ENCODE measurements around the gene CPNE6.
"Not testable (repeated sequence)": the region's sequence is repeated elsewhere in the genome, so short reads cannot be mapped to it uniquely, and the experiment has no call there.

Gene CPNE6

DNA sequence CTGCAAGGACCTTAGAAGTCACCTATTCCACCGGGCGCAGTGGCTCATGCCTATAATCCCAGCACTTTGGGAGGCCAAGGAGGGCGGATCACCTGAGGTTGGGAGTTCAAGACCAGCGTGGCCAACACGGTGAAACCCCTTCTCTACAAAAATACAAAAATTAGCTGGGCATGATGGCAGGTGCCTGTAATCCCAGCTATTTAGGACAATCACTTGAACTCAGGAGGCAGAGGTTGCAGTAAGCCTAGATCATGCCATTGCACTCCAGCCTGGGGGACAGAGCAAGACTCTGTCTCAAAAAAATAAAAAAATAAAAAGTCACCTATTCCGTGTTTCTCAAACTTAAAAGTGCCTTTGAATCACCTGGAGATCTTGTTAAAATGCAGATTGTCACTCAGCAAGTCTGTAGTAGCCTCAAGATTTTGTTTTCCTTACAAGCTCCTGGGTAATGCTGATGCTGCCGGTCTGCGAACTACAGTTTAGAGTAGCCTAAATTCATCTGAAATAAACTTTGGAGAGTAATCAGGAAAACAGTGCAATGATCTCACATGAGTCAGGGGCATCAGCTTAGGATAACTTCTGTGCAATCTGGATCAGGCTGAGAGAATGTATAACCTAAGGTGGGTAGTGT is 34.4 kb downstream of the CPNE6 start:
- DNase-seq (ENCODE audit: low read depth), result not testable (repeated sequence)

DNA sequence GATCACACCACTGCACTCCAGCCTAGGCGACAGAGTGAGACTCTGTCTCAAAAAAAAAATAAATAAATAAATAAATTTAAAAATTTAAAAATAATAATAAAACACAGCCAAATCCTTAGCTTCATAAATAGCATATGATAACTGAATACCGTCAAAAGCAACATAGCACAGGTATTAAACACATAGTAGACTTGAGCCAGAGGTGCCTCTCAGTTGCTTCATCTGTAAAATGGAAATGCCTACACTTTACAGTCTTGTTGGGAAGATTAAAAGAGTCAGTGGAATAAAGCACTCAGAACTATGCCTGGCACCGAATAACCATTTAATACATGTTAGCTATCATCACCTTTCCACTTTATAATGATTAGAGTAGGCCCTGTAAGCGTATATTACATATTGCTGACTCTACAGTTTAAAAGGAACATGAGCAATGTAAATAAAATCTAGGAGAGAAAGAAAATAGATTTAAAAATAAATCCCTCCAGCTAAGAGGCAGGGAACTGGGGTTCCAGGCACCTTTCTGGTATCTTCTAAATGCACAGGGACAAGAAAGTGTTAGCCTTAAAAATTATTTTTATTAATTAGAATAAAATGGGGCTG is 35.4 kb downstream of the CPNE6 start:
- DNase-seq (ENCODE audit: low read depth), result no peak

DNA sequence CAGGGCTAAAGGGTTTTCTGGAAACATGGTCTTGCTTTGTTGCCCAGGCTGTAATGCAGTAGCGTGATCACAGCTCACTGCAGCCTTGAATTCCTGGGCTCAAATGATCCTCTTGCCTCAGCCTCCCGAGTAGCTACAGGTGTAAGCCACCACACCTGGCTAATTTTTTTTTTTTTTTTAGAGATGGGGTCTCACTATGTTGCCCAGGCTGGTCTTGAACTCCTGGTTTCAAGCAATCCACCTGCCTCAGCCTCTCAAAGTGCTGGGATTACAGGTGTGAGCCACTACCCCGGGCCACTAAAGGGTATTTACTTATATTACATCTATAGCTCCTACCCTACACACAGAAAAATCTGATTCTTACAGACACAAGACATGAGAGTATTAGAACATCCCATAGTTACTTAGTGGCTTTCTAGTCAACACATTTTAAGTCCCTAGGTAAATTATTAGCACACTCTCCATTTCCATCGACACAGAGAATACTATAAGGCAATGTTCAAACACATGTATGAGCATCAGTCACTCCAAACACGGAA is 37.0 kb downstream of the CPNE6 start:
- no peak for DNase-seq (ENCODE audit: low read depth)

DNA sequence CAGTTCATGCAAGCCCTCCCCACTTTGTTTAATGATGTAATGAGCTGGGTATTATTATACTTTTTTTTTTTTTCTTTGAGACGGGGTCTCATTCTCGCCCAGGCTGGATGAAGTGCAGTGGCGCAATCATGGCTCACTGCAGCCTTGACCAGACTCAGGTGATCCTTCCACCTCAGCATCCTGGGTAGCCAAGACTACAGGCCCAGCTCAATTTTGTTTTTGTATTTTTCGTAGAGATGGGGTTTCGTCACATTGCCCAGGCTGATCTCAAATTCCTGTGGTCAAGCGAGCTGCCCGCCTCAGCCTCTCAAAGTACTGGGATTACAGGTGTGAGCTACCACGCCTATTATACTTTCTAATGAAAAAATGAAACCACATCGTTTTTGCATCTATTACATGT is 38.7 kb downstream of the CPNE6 start:
- DNase-seq (ENCODE audit: low read depth), result no peak

DNA sequence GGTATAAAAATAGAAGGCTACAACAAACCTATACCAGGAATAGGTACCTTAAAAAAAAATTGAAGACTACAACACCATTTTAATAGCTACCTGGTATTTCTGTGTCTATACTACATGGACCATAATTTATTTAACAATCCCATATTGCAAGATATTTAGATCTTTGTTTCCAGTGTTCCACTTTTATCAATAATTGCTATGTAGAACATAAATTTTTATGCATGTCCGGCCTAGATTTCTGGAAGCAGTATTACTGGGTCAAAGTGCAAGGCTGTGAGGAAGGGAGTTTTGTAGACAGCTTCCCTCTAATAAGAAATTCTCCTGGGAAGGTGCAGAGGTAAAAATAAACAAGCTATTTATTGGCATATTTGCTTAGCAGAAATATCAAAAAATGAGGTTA is 39.2 kb downstream of the CPNE6 start:
- DNase-seq (ENCODE audit: low read depth), result no peak

DNA sequence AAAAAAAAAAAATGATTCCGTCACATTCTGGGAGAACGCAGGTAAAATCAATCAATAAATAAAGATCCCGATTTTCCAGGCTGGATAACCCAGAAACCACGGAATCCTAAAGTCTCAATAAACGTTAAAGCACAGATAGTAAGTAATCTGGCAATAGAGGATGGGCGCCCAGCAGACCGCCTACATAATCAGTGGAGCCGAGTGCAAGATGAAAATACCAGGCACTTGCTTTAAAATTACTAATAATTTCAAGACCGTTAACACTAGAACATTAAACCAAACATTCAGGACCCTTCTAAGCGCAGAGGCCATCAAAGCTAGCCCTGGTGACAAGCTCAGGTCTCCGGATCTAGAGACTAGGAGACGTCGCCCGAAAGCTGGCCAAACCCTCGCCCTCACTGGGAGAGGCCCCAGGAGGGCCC is 42.0 kb downstream of the CPNE6 start:
- no peak for DNase-seq (ENCODE audit: low read depth)

DNA sequence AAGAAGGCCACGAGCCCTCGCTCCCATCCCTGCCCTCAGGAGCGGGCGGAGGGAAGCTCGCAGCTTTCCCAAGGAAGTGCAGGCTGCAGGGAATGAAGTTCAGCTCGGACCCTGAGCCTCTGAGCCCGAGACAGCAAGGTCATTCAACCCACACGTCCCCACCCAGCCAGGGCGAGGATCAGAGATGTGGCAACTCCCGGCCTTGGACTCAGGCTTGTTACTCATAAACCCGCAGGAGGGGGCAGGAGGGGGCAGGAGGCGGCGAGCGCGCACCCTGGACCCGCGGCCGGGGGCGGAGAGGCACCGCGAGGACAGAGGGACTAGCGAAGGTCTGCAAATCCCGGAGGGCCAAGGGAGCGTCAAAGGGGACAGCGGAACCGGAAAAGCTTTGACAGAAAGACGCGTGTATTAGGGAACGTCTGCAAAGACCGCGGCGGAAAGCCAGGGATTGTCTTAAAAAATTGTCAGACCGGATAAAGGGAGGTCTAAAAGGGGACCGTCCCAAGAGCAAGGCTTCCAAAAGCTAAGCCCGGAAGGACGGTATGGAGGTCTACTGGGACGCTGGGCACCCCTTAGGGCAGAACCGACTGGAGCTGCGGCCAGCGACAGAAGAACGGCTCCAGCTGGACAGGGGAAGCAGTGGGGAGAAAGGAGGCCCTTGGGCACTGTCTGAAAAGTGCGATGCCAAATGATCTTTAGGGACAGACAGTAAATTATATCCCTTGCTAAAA is 42.6 kb downstream of the CPNE6 start:
- DNase-seq (ENCODE audit: low read depth), result peak; percentile 73

DNA sequence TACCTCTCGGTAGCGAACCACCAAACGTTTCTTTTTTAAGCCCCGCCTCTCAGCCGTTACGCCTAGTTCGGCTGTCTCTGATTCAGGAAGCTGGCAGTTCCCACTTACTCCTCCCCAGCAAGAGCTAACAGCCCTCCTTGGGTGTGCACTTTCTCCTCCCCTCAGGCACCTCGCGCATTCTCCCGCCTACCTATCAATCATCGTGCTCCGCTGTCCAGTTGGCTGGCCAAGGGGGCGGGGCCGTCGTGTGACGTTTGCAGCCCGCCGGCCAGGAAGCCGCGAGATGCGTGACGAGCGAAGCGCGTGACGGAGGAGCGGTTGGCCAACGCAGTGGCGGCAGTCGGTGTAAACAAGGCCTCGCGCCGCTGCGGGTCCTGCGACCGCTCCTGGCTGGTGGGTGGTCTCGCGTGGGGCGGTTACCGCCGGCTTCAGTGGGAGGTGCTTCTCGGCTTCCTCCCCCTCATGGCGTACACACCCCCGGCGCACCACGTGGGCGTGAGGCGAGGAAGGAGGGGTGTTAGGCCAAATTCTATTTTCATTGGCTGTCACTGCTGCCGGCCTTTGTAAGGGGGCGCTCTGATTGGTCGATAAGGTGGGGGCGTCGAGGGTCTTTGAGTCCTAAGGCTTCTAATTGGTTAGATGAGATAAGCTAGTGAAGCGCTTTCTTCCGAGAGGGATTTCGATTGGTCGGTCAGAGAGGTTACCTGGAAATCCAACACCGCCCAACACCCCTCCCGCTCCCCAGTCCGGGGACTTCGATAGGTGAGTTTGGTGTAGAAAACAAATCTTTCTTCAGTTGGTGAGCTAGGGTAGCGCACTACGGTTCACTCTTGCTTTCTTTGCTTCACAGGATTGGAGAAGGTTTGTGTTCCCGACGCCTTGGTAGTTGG is 43.4 kb downstream of the CPNE6 start, which contains the start of the genes DCAF11 and NRL:
Gene DCAF11, plus strand, starts transcription at position 246 of the 890 bp plus-strand sequence. CDS start 818 bp downstream, outside the sequence.
Gene NRL, minus strand, starts transcription at position 418 of the 890 bp plus-strand sequence. CDS start 32,101 bp downstream, outside the sequence.
- DNase-seq (ENCODE audit: low read depth), result peak; percentile 100

DNA sequence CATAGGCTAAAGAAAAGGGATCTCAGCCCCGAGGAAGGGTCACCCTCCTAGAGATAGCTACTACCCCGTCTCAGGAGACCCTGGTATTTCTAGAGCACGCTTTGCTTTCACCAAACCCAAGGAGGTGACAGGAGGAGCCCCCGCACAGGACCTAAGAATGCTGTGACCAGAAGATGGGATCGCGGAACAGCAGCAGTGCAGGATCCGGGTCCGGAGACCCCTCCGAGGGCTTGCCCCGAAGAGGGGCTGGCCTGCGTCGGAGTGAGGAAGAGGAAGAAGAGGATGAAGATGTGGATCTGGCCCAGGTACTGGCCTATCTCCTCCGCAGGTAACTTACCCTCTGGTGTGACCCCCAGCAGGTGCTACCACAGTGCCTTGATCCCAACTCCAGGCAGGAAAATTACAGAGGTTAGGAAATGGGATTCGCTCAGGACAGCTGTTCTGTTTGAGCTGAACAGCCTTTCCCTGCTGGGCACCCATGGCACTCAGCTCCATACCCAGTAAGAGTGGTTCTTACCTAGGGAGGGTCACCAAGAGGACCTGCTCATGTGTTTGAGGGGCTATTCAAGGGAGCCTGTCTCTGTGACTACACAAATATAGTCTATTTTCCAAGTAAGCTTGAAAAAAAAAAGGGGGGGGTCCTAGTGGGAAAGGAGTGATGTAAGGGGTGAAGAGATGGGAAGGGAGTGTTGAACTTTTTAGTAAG is 44.2 kb downstream of the CPNE6 start:
- no peak for DNase-seq (ENCODE audit: low read depth)

DNA sequence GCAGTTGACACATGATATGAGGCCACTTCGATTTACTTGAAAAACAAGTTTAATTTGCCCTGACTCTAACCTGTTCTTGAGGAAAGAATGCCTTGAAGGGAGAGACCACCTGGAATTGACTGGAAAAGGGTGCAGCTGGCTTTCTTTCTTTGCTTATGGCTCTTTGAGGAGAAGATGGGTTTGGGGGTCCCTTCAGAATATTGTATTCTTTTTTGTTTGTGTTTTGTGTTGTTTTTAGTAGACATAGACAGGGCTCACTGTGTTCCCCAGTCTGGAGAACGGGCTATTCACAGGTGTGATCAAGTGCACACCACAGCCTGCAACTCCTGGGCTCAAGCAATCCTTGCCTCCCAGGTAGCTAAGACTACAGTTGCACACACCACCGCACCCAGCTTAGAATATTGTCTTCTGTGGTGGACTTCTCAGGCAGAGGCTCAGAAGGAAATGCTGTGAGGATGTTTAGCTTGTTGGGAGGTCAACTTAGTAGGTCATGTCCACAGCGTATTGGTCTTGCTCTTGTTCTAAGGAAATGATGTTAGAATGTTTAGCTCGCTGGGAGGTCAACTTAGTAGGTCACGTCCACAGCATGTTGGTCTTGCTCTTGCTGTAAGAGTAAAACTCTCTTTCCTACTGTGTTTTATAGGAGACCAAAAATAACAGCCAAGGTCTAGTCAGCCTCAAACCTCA is 44.9 kb downstream of the CPNE6 start:
- DNase-seq (ENCODE audit: low read depth), result no peak

DNA sequence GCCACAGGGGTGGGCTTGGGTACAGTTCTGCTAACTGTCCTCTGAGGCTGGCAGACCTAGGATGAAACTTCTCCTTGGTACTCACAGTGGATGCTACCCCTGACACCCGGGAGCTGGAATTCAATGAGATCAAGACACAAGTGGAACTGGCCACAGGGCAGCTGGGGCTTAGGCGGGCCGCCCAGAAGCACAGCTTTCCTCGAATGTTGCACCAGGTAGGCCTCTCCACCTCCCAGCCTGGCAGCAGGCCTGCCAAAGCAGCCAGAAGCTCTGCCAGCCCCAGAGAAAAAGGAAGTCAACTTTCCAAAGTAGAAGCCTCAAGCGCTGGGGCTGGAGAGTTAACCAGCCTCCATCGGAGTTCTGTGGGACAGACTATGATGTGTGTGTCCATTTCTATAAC is 45.8 kb downstream of the CPNE6 start:
- DNase-seq (ENCODE audit: low read depth), result no peak

DNA sequence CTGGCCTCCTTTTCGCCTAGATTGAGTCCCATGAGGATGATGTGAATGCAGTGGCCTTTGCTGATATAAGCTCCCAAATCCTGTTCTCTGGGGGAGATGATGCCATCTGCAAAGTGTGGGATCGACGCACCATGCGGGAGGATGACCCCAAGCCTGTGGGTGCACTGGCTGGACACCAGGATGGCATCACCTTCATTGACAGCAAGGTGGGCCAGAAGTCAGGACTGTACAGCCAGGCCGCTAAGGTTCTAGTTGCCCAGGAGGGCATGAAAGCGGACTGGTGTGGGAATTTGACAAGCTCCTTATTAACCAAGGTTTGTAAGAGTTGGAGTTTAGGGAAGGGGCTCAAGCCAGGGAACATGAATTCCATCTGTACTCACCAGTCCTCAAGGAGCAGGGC is 48.3 kb downstream of the CPNE6 start:
- no peak for DNase-seq (ENCODE audit: low read depth)

DNA sequence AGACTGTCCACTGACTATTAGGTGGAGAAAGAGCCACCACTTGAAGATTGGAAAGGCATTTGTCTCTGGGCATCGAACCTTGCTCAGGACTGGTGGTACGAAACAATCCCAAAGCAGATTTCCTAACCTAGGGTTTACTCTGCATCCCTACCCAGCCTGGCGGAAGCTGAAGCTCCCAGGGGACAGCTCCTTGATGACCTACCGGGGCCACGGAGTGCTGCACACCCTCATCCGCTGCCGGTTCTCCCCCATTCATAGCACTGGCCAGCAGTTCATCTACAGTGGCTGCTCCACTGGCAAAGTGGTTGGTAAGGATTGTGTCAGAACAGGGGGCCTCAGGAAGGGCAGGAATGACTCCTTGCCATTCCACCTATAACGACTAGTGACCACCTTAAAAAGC is 49.8 kb downstream of the CPNE6 start:
- no peak for DNase-seq (ENCODE audit: low read depth)

DNA sequence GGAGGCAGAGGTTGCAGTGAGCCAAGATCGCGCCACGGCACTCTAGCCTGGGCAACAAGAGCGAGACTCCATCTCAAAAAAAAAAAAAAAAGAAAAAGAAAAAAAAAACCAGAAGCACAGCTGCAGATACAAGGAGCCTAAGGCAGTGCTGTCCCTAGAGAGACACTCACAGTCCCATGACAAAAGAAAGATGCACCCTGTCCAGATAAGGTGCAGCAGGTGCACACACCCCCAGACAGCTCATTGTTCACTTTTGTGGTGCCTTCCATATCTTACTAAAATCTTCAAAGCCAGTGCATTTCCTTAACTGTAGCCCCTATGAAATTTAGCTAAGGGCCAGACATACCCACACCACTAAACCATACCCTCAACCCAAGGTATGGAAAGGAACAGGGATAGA is 51.1 kb downstream of the CPNE6 start:
- no peak for DNase-seq (ENCODE audit: low read depth)

DNA sequence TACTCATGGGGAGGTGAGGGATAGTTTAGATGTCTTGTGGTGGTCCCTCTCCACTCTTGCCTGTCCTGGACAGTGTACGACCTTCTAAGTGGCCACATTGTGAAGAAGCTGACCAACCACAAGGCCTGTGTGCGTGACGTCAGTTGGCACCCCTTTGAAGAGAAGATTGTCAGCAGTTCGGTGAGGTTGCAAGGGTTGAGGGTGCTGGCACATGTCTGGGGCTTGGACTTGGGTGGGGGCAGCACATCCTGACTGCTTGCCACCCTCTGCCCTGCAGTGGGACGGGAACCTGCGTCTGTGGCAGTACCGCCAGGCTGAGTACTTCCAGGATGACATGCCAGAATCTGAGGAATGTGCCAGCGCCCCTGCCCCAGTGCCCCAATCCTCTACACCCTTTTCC is 51.5 kb downstream of the CPNE6 start:
- DNase-seq (ENCODE audit: low read depth), result no peak

DNA sequence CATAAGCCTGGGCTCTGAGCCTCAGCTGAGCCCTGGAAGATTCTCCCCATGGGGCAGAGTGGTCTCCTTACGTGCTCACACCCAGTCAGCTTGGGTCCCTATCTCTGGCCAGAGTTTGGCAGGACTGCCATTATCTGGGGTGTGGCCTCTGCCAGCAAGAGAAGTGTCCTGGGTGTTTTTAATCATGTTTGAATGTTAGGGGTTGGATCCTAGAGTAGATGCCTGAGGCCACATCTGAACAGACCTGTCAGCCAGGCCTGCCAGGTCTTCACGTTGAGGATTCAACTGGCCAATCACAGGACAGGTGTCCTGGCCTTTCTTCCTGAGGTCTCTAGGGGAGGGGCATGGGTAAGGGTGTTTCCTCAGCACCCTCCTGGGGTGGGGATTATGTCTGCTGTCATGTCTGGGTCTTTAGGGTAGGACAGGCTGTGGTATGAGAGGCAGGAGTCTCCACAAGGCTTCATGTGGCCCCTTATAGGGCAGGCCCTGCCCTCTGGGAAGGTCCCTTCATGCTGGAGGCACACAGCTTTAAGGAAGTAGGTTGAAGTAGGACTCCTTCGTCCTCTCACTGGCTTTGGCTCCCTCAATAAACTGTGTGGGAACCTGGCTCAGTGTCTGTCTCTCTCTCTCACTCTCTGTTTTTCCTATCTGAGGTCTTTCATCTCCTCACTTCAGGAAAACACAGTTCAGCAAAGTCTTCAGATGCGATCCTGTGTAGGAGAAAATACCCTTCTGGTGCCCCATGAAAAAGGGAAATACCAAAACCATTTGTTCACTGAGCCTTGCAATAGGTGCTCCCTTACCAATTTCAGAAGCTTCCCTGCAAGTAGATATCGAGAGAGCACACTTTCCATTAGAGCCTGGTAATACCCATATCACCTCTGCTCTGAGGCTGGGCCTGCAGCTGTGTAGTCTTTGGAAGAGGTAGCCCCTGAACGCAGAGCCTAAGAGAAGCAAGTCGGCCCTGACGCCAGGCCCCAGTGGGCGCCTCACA is 52.4 kb downstream of the CPNE6 start:
- no peak for DNase-seq (ENCODE audit: low read depth)

DNA sequence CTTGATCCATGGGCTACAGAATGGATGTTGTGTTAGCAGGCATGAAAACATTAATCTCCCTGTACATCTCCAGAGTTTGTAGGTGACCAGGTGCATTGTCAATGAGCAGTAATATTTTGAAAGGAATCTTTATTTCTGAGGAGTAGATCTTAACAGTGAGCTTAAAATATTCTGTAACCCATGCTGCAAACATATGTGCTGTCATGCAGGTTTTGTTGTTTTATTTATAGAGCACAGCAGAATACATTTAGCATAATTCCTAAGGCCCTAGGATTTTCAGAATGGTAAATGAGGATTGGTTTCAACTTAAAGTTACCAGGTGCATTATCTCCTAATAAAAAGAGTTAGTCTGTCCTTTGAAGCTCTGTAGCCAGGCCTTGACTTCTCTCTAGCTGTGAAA is 55.6 kb downstream of the CPNE6 start:
- no peak for DNase-seq (ENCODE audit: low read depth)

DNA sequence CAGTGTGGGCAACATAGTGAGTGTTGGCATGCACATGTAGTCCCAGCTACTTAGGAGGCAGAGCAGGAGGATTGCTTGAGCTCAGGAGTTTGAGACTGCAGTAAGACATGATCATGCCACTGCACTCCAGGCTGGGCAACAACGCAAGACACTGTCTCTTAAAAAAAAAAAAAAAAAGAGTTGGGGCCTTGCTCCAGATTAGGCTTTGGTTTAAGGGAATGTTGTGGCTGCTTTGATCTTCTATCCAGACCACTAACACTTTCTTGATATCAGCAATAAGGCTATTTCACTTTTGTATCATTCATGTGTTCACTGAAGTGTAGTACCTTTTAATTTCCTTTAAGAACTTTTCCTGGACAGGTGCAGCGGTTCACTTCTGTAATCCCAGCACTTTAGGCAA is 56.3 kb downstream of the CPNE6 start:
- no peak for DNase-seq (ENCODE audit: low read depth)
